HL-60/S4 (cell line): Measurements from ENCODE around the gene DNAH3.
"Not testable (repeated sequence)": the region's sequence is repeated elsewhere in the genome, so short reads cannot be mapped to it uniquely, and the experiment has no call there.

Source experiments
- in situ Hi-C: fragments of 300-500 bp; cut with MboI; formaldehyde crosslinking; loops from 2 replicates; pipeline ENCODE4 v1.14.3; 2022; ENCODE audit warnings: low sequenced_read_pairs

Gene DNAH3

DNA sequence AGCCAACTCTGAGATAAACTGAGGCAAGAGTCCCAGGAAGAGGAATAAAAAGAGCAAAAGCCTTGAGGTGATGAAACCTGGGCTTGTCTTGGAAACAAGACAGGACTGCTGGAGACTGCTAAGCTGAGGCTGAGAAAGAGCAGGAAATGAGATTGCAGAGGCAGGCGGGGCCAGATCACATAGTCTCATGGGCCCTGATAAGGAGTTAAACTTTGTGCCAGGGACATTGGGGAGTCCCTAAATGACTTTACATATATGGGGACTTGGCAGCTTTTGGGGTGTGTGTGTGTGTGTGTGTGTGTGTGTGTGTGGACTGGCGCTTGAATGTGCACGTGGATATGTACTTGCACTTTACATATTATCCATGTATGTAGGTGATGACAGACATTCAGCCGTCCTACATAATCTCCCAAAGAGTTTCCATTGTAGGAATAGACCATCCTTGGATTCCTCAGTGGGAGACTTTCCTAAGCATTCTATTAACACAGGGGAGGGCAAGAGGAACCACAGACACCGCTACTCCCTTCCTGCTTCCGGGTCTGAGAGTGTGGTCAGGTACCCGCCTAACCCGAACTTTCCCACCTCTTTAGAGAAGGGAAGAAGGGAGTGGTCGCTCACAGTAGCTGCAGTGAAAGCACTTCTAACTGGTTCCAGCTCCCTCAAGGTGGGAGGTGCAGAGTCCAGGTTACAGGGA is 127.0 kb downstream of the DNAH3 start:
- in situ Hi-C loops, result no loop called here

- in situ Hi-C loops, result no loop called here
Measured at GRCh38 chr16:21021316-21021715, 129.3 kb downstream of the DNAH3 start.

GRCh38 chr16:21009815-21010214 is 140.8 kb downstream of the DNAH3 start:
- in situ Hi-C loops, result no loop called here

DNA sequence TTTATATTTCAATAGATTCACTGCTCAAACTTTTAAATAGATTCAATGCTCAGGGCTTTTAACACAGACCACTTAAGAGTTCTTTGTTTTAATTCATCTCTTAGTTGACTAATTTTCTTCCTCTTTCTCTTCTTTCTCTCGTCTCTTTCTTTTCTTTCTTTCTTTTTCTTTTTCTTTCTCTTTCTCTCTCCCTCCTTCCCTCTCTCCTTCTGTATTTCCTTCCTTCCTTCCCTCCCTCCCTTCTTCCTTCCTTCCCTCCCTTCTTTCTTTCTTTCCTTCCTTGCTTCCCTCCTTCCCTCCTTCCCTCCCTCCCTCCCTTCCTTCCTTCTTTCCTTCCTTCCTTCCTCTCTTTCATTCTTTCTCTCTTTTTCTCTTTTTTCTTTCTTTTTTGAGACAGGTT is 145.6 kb downstream of the DNAH3 start:
- in situ Hi-C loops, result no loop called here

DNA sequence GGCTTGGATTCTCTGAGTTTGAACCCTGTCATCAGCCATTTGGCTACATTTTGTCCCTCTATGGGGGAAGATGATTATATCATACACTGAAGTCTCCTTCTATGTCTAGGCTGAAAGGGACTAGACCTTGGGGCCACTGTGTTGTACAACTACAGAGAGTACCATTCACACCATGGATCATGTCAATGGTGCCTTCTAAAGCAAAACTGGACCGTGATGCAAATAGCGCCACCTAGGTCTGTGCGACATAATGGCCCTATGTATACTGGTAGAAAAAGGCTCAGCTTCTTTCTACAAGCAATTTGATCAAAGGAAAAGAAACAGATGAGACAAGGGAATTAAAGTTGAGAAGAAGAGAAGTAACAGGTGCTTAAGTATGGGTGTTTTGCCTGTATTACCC is 149.4 kb downstream of the DNAH3 start:
- in situ Hi-C loops, result no loop called here

DNA sequence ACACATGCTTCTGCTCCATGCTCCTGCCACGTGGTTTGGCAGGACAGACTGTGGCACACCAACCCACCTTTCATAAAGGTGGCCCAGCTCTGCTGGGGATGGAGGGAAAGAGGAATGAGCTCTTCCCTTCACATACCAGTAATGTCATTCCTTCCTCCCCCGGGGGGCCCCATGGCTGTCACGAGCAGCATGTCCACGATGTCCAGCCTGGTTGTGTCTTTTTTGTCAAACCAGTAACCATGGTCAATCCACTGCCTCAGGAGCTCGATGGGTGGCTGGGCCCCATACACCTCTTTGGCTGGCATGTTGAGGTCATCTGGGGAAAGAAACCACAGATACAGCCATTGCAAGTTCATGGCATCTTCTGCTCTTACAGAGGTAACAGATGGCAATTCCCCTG is 153.5 kb downstream of the DNAH3 start:
- in situ Hi-C loops, result no loop called here

GRCh38 chr16:20995711-20996110 is 154.9 kb downstream of the DNAH3 start:
- in situ Hi-C loops, result no loop called here

GRCh38 chr16:20989496-20990070 is 161.1 kb downstream of the DNAH3 start:
- in situ Hi-C loops, result not testable (repeated sequence)

DNA sequence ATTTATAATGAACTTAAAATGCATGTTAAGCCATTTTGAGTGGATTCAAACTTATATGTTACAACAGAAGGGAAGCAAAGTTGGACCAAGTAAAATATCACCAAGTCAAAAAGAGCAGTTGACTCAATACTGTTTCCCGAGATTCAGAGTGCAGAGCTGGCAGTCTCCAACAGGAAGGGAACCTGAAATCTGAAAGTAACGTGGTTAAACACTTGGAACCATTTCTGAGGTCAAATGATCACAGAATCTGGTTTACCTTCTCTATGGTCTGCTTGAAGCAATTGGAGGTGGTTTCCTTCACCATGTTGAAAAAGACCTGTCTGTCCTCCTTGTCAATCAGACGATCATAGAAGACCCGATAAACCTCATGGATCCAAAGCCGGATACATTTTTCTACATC is 163.6 kb downstream of the DNAH3 start:
- in situ Hi-C loops, result no loop called here

- in situ Hi-C loops, result no loop called here
Measured at GRCh38 chr16:20984019-20984418, 166.6 kb downstream of the DNAH3 start.

- in situ Hi-C loops, result no loop called here
Measured at GRCh38 chr16:20976576-20976975, 174.1 kb downstream of the DNAH3 start.

DNA sequence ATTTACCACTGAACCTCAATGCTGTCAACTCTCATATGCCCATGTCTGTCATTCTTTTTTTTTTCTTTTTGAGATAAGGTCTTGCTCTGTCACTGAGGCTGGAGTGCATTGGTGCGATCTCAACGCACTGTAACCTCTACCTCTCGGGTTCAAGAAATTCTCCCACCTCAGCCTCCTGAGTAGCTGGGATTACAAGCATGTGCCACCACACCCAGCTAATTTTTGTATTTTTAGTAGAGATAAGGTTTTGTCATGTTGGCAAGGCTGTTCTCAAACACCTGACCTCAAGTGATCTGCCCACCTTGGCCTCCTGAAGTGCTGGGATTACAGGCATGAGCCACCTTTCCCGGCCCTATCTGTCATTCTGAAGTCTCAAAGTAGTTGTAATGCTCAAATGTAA is 177.4 kb downstream of the DNAH3 start:
- in situ Hi-C loops, result not testable (repeated sequence)

DNA sequence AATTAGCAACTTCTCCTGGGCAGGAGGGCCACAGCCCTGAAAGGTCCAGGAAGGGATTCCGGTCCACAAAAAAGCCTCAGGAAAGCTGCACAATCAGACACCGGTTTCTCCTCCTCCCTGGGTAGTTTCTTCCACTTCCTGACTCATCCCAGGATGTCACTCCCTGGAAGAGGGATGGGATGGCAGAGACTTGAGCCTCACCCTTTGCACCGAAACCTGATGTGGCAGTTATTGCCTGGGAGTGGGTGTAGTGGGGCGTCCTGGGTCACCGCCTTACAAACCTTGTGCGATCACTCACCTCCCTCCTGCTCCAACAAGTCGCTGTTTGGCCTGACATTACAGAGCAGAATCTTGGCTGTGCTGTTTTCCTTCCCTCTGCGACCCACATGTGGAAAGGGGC is 179.2 kb downstream of the DNAH3 start:
- in situ Hi-C loops, result no loop called here

- in situ Hi-C loops, result no loop called here
Measured at GRCh38 chr16:20969386-20969785, 181.3 kb downstream of the DNAH3 start.

GRCh38 chr16:20968765-20969164 is 181.9 kb downstream of the DNAH3 start:
- in situ Hi-C loops, result no loop called here

- in situ Hi-C loops, result no loop called here
Measured at GRCh38 chr16:20960899-20961298, 189.7 kb downstream of the DNAH3 start.

DNA sequence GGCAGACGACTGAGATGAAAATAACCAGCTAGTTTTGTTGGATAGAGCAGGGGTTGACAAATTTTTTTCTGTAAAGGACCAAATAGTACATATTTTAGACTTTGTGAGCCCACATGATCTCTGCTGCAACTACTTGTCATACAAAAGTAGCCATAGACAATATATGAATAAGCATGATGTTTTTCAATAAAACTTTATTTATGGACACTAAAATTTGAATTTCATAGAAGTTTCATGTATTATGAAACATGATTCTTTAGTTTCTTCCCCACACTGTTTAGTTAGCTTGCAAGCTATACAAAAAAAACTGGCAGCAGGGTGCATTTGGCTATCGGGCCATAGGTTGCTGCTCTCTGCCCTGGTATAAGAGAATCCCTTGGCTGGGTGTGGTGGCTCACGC is 193.5 kb downstream of the DNAH3 start:
- in situ Hi-C loops, result no loop called here

DNA sequence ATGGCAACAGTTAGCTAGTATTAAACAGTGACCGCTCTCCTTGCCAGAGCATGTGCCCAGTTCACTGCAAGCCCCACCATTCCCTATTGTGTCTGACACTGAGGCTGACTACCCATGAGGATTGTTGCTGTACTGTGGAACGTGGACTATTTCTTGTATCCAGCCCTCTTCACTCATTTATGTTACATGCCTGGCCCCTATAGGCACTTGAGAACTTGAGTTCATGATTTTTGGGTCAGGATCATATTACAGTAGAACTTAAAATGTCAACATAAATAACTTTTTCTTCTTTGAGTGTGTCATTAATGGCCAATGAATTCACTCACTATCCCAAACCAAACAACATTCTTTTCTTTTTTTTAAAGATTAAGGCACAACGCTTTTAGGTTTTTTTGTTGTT is 194.3 kb downstream of the DNAH3 start:
- in situ Hi-C loops, result no loop called here

- in situ Hi-C loops, result no loop called here
Measured at GRCh38 chr16:20954574-20954973, 196.1 kb downstream of the DNAH3 start.

- in situ Hi-C loops, result no loop called here
Measured at GRCh38 chr16:20952139-20952920, 198.3 kb downstream of the DNAH3 start.

DNA sequence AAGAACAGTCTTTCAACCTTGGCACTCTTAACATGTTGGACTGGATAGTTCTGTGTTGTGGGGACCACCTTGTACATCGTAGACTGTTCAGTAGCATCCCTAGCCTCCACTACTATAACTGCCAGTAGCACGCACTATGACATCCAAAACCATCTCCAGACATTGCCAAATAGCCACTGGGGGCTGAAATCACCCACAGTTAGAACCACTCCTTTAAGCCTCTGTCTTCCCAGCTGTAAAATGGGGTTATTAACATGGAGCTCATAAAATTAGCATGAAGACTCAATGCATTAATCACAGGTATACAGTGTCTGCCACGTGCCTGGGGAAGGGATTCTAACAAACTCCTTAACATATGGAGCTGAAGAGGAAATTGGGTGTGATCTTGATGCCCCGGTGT is 200.4 kb downstream of the DNAH3 start:
- in situ Hi-C loops, result no loop called here

- in situ Hi-C loops, result no loop called here
Measured at GRCh38 chr16:20949660-20950059, 201.0 kb downstream of the DNAH3 start.
